COLO668 (cell line): Measurements from ENCODE around the gene CAMK2A.

Experiments
- DNase-seq: peaks from one replicate; lab custom pipeline; 2025; ENCODE audit not compliant: unreplicated experiment; lab: John Stamatoyannopoulos, UW

CAMK2A gene

GRCh38 chr5:150289551-150290390, at the start of gene CAMK2A:
TSS of gene CAMK2A (minus strand) at chr5:150289773. CDS start at chr5:150289625, 148 bp downstream.
- peak; percentile 21 for DNase-seq

DNA sequence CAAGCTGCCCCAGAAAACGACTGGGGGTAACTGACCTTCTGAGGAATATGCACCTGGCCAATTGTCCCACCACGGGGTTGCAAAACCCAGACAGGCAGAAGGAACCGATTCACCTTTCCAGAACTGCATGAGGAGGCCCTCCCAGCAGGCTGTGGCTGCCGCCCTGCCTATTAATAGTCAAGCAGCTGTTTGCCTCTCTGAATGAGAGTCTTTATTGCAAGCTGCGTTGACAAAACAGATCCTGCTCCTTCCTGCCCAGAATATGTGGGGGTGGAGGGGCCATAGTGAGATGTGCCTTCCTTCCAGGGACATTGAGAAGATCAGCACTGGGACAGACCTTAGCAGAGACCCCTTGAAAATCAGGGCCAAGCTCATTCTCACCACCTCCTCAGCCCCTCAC, 49.6 kb upstream of the CAMK2A start:
- DNase-seq: no peak

DNA sequence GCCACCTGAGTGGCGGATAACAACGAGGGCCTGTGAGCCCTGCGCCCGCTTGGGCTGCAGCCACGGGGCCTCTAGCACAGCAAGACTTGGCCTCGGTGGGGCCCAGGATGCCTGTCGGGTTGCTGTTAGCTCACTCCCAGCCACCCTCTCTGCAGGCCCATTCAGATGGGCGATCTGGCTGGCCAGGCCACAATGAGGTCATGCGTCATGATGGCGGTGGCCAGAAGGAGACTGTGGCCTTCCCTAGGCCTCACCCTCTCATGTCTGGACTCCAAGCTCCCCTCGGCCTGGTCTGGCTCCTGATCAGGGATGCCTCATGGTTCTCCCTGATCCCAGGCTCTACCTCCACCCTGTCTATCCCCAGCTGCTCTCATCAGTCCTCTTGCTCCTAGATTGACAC, 49.0 kb upstream of the CAMK2A start:
- DNase-seq: no peak

DNA sequence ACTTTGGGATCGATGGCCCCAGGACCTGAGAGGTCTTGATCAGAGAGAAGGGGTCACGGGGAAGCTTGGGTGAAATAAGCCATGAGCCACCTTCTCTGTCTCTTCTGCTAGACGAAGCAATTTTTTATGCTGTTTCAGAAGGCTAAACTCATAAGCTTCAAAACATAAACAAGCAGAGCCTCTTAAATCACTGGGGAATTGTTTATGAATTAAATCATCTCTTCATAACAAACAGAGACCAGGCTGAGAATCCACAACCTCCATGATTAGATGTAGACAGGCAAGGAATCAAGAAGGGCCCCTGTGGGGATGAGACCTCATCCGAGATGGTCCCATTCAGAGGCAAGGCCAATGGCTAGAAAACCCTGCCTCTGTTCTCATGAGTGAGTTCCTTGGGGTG, 46.2 kb upstream of the CAMK2A start:
- DNase-seq: no peak

- DNase-seq: no peak
Measured at GRCh38 chr5:150333400-150333799, 43.8 kb upstream of the CAMK2A start.

DNA sequence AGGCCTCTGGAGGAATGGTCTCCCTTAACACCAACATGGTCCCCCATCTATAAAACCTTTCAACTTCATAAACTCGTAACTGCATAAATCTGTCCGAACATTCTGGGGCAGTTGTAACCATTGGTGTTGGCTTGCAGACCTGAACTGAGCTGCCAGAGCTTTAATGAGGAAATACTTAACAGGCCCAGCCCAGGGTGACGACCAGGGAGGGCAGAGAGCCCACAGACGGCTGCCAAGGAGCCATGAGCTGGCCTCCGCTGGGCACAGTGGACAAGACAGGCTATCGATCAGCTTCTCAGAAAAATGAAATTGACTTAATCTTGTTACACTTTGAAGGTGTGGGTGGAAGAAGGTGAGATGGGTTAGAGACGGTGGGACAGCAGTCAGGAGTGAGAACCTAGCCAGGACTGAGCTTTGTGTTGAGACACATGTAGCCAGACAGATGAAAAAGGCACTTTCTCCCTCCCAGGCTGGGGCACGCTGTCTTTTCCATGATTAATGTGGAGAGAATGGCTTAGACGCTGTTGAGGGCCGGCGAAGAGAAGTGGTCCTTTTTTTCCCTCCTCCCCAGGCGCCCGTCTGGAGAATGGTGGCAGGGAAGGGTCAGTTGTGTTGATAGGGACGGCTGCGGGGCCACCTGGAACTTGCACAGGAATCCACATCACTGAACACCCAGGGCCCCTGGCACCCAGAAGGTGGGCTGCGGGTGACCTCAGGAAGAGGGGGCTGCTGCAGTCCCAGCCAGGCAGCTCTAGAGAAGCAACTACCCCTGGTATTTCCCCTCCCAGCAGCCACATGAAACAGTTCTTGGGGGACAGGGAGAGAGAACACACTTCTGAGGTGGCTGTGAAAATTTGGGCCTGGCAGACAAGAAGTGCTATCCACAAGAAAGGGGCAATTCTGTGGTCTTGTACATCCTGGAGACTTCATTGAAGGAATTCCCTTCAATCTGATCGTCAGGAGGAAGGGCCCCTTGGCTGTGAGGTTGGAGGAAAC, 40.6 kb upstream of the CAMK2A start:
- no peak for DNase-seq

DNA sequence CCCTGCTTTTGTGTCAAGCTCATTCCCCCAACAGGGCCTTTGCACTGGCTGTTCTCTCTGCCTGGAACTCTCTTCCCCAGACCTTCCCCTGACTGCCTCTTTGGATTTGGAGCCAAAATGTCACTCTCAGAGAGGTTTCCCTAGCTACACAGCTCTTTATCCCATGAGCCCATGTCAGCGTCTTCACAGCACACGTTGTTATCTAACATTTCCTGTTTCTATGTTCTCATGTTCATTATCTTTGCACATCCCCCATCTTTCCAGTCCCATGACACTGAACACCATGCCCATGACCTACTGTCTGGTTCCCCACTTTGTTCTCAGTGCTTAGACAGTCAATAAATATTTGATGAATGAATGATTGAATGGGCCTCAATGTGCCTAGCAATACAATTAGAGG, 39.5 kb upstream of the CAMK2A start:
- DNase-seq: no peak

DNA sequence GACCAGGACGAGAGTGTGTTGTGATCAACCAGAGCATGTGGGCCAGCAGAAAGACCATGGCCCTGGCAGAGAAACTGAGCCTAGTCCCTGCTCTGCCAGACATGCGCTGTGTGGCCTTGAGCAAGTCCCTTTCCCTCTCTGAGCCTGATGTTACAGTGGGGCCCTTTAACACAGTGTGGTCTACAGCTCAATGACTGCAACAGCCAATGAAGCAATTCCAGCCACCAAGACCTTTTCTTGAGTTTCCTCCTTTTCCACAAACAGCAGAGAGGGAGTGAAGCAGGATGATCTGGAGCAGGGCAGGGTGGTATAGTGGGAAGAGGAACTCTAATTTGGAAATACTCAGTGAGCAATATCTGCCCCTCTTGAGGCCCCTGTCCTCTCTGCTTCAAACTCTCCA, 38.9 kb upstream of the CAMK2A start:
- no peak for DNase-seq

GRCh38 chr5:150327139-150327538, 37.6 kb upstream of the CAMK2A start:
- no peak for DNase-seq

- DNase-seq: no peak
Measured at GRCh38 chr5:150326707-150327106, 37.1 kb upstream of the CAMK2A start.

DNA sequence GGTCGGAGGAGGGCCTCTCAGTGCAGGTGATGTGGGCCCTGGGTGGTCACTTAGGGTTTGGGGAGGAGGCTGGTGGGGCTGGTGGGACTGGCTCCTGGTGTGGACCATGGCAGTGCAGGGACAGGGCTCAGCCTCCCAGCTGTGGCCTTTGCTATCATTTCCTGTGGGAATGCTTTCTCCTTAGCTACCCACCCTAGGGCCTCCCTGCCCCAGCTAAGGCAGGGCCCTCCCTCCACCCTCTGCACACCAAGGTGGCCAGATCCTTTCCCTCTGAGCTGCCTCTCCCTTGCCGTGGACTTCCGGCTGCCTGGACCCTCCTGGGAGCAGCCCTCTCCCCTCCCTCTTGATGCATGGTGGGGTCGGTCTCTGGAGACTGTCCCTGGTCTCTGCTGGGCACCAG, 35.9 kb upstream of the CAMK2A start:
- no peak for DNase-seq

- DNase-seq: no peak
Measured at GRCh38 chr5:150323819-150324218, 34.2 kb upstream of the CAMK2A start.

GRCh38 chr5:150323092-150323491, 33.5 kb upstream of the CAMK2A start:
- no peak for DNase-seq

- DNase-seq: no peak
Measured at GRCh38 chr5:150322202-150322601, 32.6 kb upstream of the CAMK2A start.

- DNase-seq: no peak
Measured at GRCh38 chr5:150321784-150322183, 32.2 kb upstream of the CAMK2A start.

DNA sequence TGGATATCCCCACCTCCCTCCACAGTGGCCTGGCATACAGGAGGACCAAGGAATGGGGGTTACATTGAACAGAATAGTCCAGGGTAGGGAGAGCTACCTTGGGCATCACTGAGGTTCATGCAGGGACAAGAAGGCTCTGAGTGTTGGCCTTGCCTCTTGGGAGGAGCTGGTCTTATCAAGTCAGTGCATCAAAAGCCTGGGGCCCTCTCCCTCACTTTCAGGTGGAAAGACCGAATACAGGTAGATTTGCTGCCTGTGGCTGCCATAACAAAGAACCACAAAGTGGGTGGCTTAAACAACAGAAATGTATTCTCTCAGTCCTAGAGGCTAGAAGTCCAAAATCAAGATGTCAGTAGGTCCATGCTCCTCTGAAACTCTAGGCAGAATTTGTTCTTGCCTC, 31.6 kb upstream of the CAMK2A start:
- DNase-seq: no peak

DNA sequence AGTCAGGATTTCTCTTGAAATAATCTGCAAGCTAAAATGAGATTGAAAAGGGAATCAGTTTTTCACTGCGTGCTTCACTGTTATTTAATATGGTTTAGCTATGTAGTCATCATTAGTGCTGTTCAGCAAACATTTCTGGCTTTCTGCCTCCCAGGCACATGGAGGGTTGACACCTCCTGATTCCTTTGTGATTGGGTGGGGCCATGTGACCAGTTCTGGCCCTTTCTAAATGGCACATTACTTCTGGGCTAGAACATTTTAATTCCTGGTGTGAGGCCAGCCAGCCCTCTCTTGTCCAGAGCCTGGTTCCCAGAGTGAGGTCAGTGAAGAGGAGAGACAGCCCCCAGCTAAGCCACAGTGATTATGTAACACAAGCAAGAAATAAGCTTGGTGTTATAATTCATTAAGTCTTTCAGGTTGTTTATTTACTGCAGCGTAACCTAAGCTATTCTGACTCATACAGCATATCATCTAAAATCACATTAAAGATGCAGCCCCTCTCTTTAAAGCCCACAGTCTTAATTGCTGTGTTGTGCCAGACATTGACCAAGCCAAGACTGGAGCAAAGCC, 30.6 kb upstream of the CAMK2A start:
- DNase-seq: no peak

DNA sequence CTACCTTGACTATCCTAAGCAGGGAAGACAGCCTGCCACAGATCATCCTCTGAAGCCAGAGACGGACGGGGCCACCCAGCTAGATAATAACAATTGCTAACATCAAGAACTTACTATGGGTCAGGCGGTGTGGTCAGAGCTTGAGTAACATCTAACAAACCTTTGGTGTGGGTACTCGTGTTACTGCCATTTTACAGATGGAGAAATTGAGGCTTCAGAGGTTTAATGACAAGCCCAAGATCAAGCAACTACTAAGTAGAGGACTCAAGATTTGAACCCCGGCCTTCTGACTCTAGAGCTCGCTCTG, 29.9 kb upstream of the CAMK2A start:
- no peak for DNase-seq

DNA sequence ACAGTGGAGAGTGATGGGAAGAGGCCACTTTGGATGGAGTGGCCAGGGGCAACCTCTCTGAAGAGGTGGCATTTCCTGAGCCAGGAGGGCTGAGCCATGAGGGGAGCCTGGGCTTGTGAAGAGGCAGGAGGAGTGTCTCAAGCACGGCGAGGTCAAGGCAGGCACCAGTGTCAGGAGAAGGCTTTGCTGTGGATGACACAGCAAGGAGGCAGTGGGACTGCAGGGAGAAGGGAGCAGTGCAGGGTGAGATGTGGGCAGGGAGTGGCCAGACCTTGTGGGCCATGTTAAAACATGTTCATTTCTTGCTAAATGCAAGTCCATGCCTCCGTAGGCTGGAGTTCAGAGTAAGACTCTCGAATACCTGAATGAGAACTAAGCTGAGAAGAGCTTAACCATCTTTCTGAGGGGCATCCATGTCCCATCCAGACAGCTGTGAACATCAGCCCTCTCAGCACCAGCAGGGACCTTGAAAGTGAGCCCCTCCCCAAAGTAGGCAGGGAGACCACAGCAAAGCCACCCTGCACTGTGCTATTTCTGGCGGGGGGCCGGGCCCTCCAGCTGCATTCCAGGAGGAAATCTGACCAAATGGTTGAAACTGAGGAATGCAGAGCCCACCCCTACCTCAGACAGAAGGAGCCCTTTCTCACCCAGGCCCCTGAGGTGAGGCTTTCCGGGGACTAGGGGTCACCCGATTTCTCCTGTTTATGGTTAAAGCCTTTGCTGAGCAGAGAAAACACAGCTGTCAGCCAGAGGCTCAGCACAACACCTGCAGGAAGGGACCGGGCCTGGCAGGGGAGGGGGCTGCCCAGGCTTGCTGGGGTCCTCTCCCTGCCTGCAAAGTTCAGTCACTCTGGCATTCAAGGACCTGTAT, 29.3 kb upstream of the CAMK2A start:
- DNase-seq: no peak

- DNase-seq: no peak
Measured at GRCh38 chr5:150317048-150318003, 27.8 kb upstream of the CAMK2A start.
